Psoas muscle (tissue), 8 donors: ENCODE data around the gene FOXN3. TPM values are rescaled to one million over a fixed set of nuclear protein-coding genes. Genes with fewer than 3 reads are reported as not detected.
"Not testable (repeated sequence)": the region's sequence is repeated elsewhere in the genome, so short reads cannot be mapped to it uniquely, and the experiment has no call there.

ENCODE experiments used
- ATAC-seq, 4 donors: fragments of 200-7000 bp; cut with Tn5 transposase; one replicate each; pipeline ENCODE4 v1.9.1; 2020; ENCODE audit warnings: moderate library complexity in 3 of 4, mild to moderate bottlenecking in 2 of 4
- DNase-seq, 2 donors: peaks; one replicate each; pipeline ENCODE4 v3.0.0-alpha.2; 2020
- H3K27ac ChIP-seq: fragments of 200-600 bp; one replicate; pipeline ENCODE4 v1.8.0; 2022
- H3K27me3 ChIP-seq, 3 donors: fragments of 200-600 bp in 1 of 3; one replicate each; pipeline versions ENCODE4 v1.6.1 to v1.8.0; 2013 to 2022; ENCODE audit warnings: low read length in 2 of 3, mild to moderate bottlenecking in 2 of 3, moderate library complexity in 1 of 3; ENCODE audit not compliant: insufficient read depth in 3 of 3
- H3K36me3 ChIP-seq, 2 donors: fragments of 200-600 bp in 1 of 2; one replicate each; pipeline versions ENCODE4 v1.6.1 to v1.8.0; 2013 to 2022; ENCODE audit warnings: low read depth in 1 of 2, mild to moderate bottlenecking in 1 of 2, moderate library complexity in 1 of 2; ENCODE audit not compliant: insufficient read depth in 1 of 2
- H3K4me1 ChIP-seq: fragments of 200-600 bp; one replicate; pipeline ENCODE4 v1.8.0; 2022
- H3K4me3 ChIP-seq: fragments of 200-600 bp; one replicate; pipeline ENCODE4 v1.8.0; 2022; ENCODE audit warnings: mild to moderate bottlenecking
- H3K9me3 ChIP-seq: fragments of 200-600 bp; one replicate; pipeline ENCODE4 v1.8.0; 2022
- CTCF ChIP-seq: fragments of 200-600 bp; IDR thresholded peaks from one replicate; pipeline ENCODE4 v1.8.0; 2022; ENCODE audit warnings: antibody characterized with exemption
- WGBS, 3 donors: extraction: QIAGEN DNeasy Blood & Tissue Kit; methylation state at CpG; one replicate each; pipeline versions ENCODE4 v1.1.6 to v1.1.7; 2013; 5-methylcytosine and 5-hydroxymethylcytosine counted together
- intact Hi-C, 2 donors: fragments of 100-400 bp; cut with DNase I; formaldehyde crosslinking; loops; one replicate each; pipeline versions ENCODE4 v1.11.0 to v1.14.2; 2022
- polyA plus RNA-seq, 3 donors: library from polyadenylated mRNA; stranded (reverse); fragments of 200-250 nt; gene quantifications; one replicate each; pipeline ENCODE4 v1.2.3, GENCODE V29; 2013
- total RNA-seq, 4 donors: library from RNA; stranded (reverse); fragmentation: NEBNext Ultra II Directional in 2 of 4; extraction: Animal tissue kit (Norgen Biotek cat#: 25700) in 2 of 4; gene quantifications; one replicate each; pipeline versions ENCODE4 v1.2.1 to v1.2.4, GENCODE V29; 2021 to 2023
- donor health status: healthy with polysubstance abuse.
- donor health status: DM: no; HTN: no; CAD: no; lungs with moderate emphysema.
- donor health status: Bipolar disorder and iron deficiency.
- donor health status: healthy.
- donor health status: DM: yes; HTN: yes; CAD: no.
- donor health status: DM: no; HTN: no; CAD: no.
- donor health status: DM: no; HTN: no; CAD: no.
- donor health status: DM: yes; HTN: yes; CAD: no.

FOXN3 gene
- total and polyA plus RNA-seq, 7 donors = 10.1 to 123 (median 73.6) TPM

- Histone ChIP-seq H3K36me3 (peaks cover 0 to 22% of the 10 kb centered on the region in 2 donors), H3K4me3 (no peak overlapping the region), H3K4me1 (peaks cover 30% of the 10 kb centered on the region), H3K27me3 (no peaks in the 10 kb centered on the region), H3K27ac (no peak overlapping the region), H3K9me3 (no peaks in the 10 kb centered on the region)
- ATAC-seq (peak in 1 of 4 donors; percentile 46), DNase-seq (no peak)
- WGBS, 3 donors = 87 to 93% (median 90%) methylated on average over 17 of the region's 17 CpGs
- intact Hi-C loops = loop anchor here (5.0 to 10.0 kb wide), 2 partner anchors 118 to 126 kb away; no protein-coding TSS in a partner anchor
- TF ChIP-seq CTCF = no peak
These were observed 253.9 kb downstream of the FOXN3 start for GRCh38 chr14:89163031-89163636.

GRCh38 chr14:89162586-89162985, 254.4 kb downstream of the FOXN3 start:
- Histone ChIP-seq H3K27ac (no peak overlapping the region), H3K9me3 (no peaks in the 10 kb centered on the region), H3K27me3 (no peaks in the 10 kb centered on the region), H3K4me3 (no peak overlapping the region), H3K4me1 (peaks cover 30% of the 10 kb centered on the region), H3K36me3 (peaks cover 0 to 22% of the 10 kb centered on the region in 2 donors)
- DNase-seq = no peak
- WGBS, 3 donors = 95 to 96% (median 95%) methylated on average over 20 to 22 of the region's 22 CpGs
- intact Hi-C loops = loop anchor here (5.0 to 10.0 kb wide), 2 partner anchors 118 to 125 kb away; no protein-coding TSS in a partner anchor
- ATAC-seq = no peak
- TF ChIP-seq CTCF = no peak

- intact Hi-C loops = loop anchor here (5.0 to 10.0 kb wide), 2 partner anchors 116 to 123 kb away; no protein-coding TSS in a partner anchor
- H3K36me3 ChIP-seq = peaks cover 0 to 22% of the 10 kb centered on the region in 2 donors
- peaks cover 12% of the 10 kb centered on the region for H3K4me1 ChIP-seq
- no peaks in the 10 kb centered on the region for H3K9me3 ChIP-seq
- no peak for ATAC-seq
- no peak for TF ChIP-seq CTCF
- no peaks in the 10 kb centered on the region for H3K27me3 ChIP-seq
- H3K4me3 ChIP-seq = no peak overlapping the region
- DNase-seq = no peak
- 92 to 97% (median 94%) methylated on average over 7 of the region's 7 CpGs for WGBS, 3 donors
- no peak overlapping the region for H3K27ac ChIP-seq
These were observed 256.6 kb downstream of the FOXN3 start for GRCh38 chr14:89160437-89160836.

- no peaks in the 10 kb centered on the region for H3K9me3 ChIP-seq
- ATAC-seq = no peak
These were observed 258.3 kb downstream of the FOXN3 start for GRCh38 chr14:89158701-89159100.

GRCh38 chr14:89158104-89158503, 258.9 kb downstream of the FOXN3 start:
- H3K36me3 ChIP-seq = peaks cover 0 to 22% of the 10 kb centered on the region in 2 donors
- DNase-seq, H3K9me3 ChIP-seq, ATAC-seq, H3K27me3 ChIP-seq, H3K4me1 ChIP-seq, H3K27ac ChIP-seq, intact Hi-C loops, H3K4me3 ChIP-seq: not testable (repeated sequence)
- WGBS, 3 donors = 75 to 94% (median 81%) methylated on average over 7 of the region's 7 CpGs

More at GRCh38 chr14:89158701-89159100, 258.3 kb downstream of the FOXN3 start:
- DNase-seq = no peak
- no peak overlapping the region for H3K27ac ChIP-seq
- H3K4me3 ChIP-seq = no peak overlapping the region
- no peaks in the 10 kb centered on the region for H3K4me1 ChIP-seq
- TF ChIP-seq CTCF = no peak
- intact Hi-C loops = no loop called here
- WGBS, 3 donors = 89 to 94% (median 93%) methylated on average over 11 of the region's 11 CpGs
- peaks cover 0 to 22% of the 10 kb centered on the region in 2 donors for H3K36me3 ChIP-seq
- no peaks in the 10 kb centered on the region for H3K27me3 ChIP-seq
